A673 (cell line): Measurements from ENCODE around the gene KRTAP10-10. TPM values are rescaled to one million over a fixed set of nuclear protein-coding genes. Genes with fewer than 3 reads are reported as not detected.

Experiments
- BruUV-seq: library from RNA; stranded (reverse); fragments of 400-500 nt; replicated peaks from 2 replicates; lab custom pipeline; 2021; lab: Mats Ljungman, UMichigan
- CTCF ChIA-PET: fragments of 300-600 bp; sonication (Branson Sonifier 250); formaldehyde crosslinking; loops from one replicate; lab custom pipeline; 2022; ENCODE audit warnings: antibody characterized with exemption; lab: Charles Lee
- POLR2A ChIA-PET: fragments of 300-600 bp; sonication (Branson Sonifier 250); formaldehyde crosslinking; loops from one replicate; lab custom pipeline; 2022; ENCODE audit warnings: antibody characterized with exemption; ENCODE audit not compliant: low non-redundant PET; lab: Charles Lee
- DNase-seq: peaks from one replicate; pipeline ENCODE4 v3.0.0-alpha.2; 2015; ENCODE audit warnings: low spot score
- H3K27ac ChIP-seq: fragments of 200-600 bp; sonication (generic); 2 replicates; pipeline ENCODE4 v1.5.1; 2016; ENCODE audit warnings: mixed run types, low read depth, mild to moderate bottlenecking, mixed read lengths, antibody characterized with exemption, low read length; ENCODE audit not compliant: poor library complexity, severe bottlenecking
- H3K27me3 ChIP-seq: fragments of 200-600 bp; sonication (generic); replicated peaks from 2 replicates; pipeline ENCODE4 v1.6.1; 2017; ENCODE audit warnings: mixed run types, low read depth, mild to moderate bottlenecking, mixed read lengths, antibody characterized with exemption, low read length; ENCODE audit not compliant: insufficient read depth, poor library complexity
- H3K36me3 ChIP-seq: fragments of 200-600 bp; sonication (generic); 2 replicates; pipeline ENCODE4 v1.6.1; 2016; ENCODE audit warnings: mixed run types, mild to moderate bottlenecking, mixed read lengths, antibody characterized with exemption, low read length; ENCODE audit not compliant: insufficient read depth, poor library complexity, severe bottlenecking
- H3K4me1 ChIP-seq: fragments of 200-600 bp; sonication (generic); 2 replicates; pipeline ENCODE4 v1.6.1; 2017; ENCODE audit warnings: mixed run types, mild to moderate bottlenecking, mixed read lengths, antibody characterized with exemption, low read length; ENCODE audit not compliant: insufficient read depth, poor library complexity, severe bottlenecking
- H3K4me3 ChIP-seq: fragments of 200-600 bp; sonication (generic); 2 replicates; pipeline ENCODE4 v1.5.1; 2016; ENCODE audit warnings: low read depth, mixed run types, mild to moderate bottlenecking, mixed read lengths, low read length; ENCODE audit not compliant: poor library complexity, severe bottlenecking
- H3K9me3 ChIP-seq: fragments of 200-600 bp; sonication (generic); 2 replicates; pipeline ENCODE4 v1.6.1; 2016; ENCODE audit warnings: mixed run types, low read depth, mild to moderate bottlenecking, mixed read lengths, antibody characterized with exemption, low read length; ENCODE audit not compliant: poor library complexity, severe bottlenecking
- EZH2 ChIP-seq: fragments of 200-600 bp; sonication (generic); IDR thresholded peaks from 2 replicates; pipeline ENCODE4 v1.6.1; 2017; ENCODE audit warnings: borderline replicate concordance, low read depth, mild to moderate bottlenecking, mixed read lengths, antibody characterized with exemption, low read length; ENCODE audit not compliant: poor library complexity, severe bottlenecking
- intact Hi-C: fragments of 100-400 bp; cut with micrococcal nuclease; formaldehyde crosslinking; loops from one replicate; pipeline ENCODE4 v1.10.0; 2022; ENCODE audit not compliant: unreplicated experiment
- total RNA-seq: library from RNA; stranded (reverse); gene quantifications from 2 replicates; pipeline ENCODE4 v1.2.3, GENCODE V29; 2021
- TF ChIP-seq, protein P1 (sequence below): fragments of 300-800, 200-600 bp; sonication (generic); conservative IDR thresholded peaks from 2 replicates; pipeline ENCODE4 v1.5.1; 2017; ENCODE audit warnings: low read depth, mild to moderate bottlenecking, antibody characterized with exemption, low read length, moderate library complexity, mixed read lengths

KRTAP10-10 gene
- total RNA-seq, 1 experiment from 2014 or later: not detected

DNA sequence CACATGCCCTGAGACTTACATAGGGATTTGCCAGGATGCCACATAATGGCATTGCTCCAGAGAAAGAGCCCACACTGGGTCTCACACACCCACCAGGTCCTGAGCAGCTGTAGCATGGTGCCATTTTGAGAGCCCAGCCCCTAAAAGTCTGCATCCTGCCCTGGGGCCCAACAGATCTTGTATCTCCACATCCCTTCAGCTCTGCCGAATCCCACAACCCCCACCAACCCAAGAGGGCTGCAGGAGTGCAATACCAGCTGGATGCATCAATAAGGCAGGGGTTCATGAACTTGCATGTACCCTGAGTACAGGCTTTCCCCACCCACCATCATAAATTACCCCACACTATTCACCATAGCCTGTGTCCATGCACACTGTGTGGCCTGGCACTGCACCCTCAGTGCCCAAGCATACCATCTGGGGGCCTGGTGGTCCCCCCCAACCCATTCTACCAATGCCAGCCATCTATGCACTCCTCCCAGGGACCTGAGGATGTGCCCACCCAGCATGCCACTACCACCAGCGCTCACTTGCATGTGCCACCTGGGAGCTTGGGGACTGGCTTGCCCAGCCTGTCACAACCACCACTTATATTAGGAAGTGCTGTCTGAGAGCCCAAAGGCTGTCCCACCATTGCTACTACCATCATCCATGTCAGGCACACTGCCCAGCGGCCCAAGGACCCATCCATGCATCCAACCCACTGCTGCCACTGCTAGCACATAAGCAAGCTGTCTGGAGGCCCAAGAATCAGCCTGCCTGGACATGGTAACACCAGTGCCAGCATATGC is 33.7 kb downstream of the KRTAP10-10 start:
- intact Hi-C loops: no loop called here
- Histone ChIP-seq H3K27me3 (no peaks in the 10 kb centered on the region), H3K4me3 (no peak overlapping the region), H3K9me3 (peaks cover 28% of the 10 kb centered on the region), H3K4me1 (no peaks in the 10 kb centered on the region), H3K36me3 (no peaks in the 10 kb centered on the region), H3K27ac (no peak overlapping the region)
- CTCF ChIA-PET: no interaction called here
- TF ChIP-seq, protein P1, sequence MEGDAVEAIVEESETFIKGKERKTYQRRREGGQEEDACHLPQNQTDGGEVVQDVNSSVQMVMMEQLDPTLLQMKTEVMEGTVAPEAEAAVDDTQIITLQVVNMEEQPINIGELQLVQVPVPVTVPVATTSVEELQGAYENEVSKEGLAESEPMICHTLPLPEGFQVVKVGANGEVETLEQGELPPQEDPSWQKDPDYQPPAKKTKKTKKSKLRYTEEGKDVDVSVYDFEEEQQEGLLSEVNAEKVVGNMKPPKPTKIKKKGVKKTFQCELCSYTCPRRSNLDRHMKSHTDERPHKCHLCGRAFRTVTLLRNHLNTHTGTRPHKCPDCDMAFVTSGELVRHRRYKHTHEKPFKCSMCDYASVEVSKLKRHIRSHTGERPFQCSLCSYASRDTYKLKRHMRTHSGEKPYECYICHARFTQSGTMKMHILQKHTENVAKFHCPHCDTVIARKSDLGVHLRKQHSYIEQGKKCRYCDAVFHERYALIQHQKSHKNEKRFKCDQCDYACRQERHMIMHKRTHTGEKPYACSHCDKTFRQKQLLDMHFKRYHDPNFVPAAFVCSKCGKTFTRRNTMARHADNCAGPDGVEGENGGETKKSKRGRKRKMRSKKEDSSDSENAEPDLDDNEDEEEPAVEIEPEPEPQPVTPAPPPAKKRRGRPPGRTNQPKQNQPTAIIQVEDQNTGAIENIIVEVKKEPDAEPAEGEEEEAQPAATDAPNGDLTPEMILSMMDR: no peak
- TF ChIP-seq EZH2: no peak
- no TSS peak for BruUV-seq
- POLR2A ChIA-PET: no interaction called here
- no peak for DNase-seq

DNA sequence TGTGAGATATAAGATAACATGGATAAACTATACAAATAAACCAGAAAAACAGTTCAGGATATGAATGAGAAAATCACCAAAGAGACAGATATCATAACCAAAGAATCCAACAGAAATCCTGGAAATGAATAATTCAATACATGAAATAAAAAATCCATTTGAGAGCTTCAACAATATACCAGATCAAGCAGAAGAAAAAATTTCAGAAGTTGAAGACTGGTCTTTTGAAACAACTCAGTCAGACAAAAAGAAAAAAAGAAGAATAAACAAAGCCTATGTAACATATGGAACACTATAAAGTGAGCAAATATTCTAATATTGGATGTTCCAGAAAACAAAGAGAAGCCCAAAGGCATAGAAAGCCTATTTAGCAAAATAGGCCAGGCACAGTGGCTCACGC is 34.8 kb downstream of the KRTAP10-10 start:
- no peaks in the 10 kb centered on the region for H3K36me3 ChIP-seq
- TF ChIP-seq, protein P1: no peak
- TF ChIP-seq EZH2: no peak
- BruUV-seq: no TSS peak
- no peak overlapping the region for H3K27ac ChIP-seq
- H3K27me3 ChIP-seq: no peaks in the 10 kb centered on the region
- no peak for DNase-seq
- peaks cover 28% of the 10 kb centered on the region for H3K9me3 ChIP-seq
- no peak overlapping the region for H3K4me3 ChIP-seq
- H3K4me1 ChIP-seq: no peaks in the 10 kb centered on the region
- CTCF ChIA-PET: no interaction called here
- intact Hi-C loops: no loop called here
- POLR2A ChIA-PET: no interaction called here

DNA sequence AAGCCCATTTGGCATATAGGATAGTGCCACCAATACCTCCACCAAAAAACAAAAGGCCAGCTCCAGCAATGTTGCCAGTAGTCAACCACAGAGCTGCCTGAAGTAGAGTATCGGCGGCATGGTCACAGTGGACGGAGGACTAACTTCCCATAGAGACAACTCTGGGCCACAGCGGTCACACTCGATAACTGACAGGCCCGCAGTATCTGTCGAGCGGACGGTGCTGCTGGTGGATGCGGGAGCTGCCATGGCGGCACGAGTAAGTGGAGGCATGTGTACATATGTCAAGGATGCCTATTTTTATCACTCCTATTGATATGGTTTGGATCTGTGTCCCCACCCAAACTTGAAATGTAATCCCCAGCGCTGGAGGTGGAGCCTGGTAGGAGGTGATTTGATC is 40.7 kb downstream of the KRTAP10-10 start:
- H3K27me3 ChIP-seq: no peaks in the 10 kb centered on the region
- POLR2A ChIA-PET: no interaction called here
- intact Hi-C loops: no loop called here
- no TSS peak for BruUV-seq
- H3K9me3 ChIP-seq: peaks cover 8% of the 10 kb centered on the region
- H3K4me3 ChIP-seq: no peak overlapping the region
- H3K27ac ChIP-seq: no peak overlapping the region
- no peaks in the 10 kb centered on the region for H3K4me1 ChIP-seq
- CTCF ChIA-PET: no interaction called here
- H3K36me3 ChIP-seq: no peaks in the 10 kb centered on the region
- no peak for DNase-seq
- TF ChIP-seq, protein P1: no peak
- TF ChIP-seq EZH2: no peak
